HUES6 (cell line): ENCODE results near the gene SMCP.

Source experiments
- H3K27ac ChIP-seq: 2 replicates; pipeline ENCODE4 v1.7.0; 2013; ENCODE audit warnings: low read depth, mild to moderate bottlenecking, low read length, inconsistent platforms
- H3K27me3 ChIP-seq: 2 replicates; pipeline ENCODE4 v1.6.1; 2013; ENCODE audit warnings: low read length; ENCODE audit not compliant: control insufficient read depth, insufficient read depth
- H3K36me3 ChIP-seq: 2 replicates; pipeline ENCODE4 v1.6.1; 2013; ENCODE audit warnings: low read length; ENCODE audit not compliant: control insufficient read depth, insufficient read depth
- H3K4me1 ChIP-seq: 2 replicates; pipeline ENCODE4 v1.6.1; 2013; ENCODE audit warnings: low read length; ENCODE audit not compliant: control insufficient read depth, insufficient read depth
- H3K4me3 ChIP-seq: 2 replicates; pipeline ENCODE4 v1.5.1; 2013; ENCODE audit warnings: low read depth, low read length
- H3K9ac ChIP-seq: one replicate; pipeline ENCODE4 v1.6.1; 2013; ENCODE audit warnings: mild to moderate bottlenecking, low read length
- H3K9me3 ChIP-seq: 2 replicates; pipeline ENCODE4 v1.6.1; 2013; ENCODE audit warnings: low read depth, low read length; ENCODE audit not compliant: control insufficient read depth, insufficient read depth

SMCP gene

DNA sequence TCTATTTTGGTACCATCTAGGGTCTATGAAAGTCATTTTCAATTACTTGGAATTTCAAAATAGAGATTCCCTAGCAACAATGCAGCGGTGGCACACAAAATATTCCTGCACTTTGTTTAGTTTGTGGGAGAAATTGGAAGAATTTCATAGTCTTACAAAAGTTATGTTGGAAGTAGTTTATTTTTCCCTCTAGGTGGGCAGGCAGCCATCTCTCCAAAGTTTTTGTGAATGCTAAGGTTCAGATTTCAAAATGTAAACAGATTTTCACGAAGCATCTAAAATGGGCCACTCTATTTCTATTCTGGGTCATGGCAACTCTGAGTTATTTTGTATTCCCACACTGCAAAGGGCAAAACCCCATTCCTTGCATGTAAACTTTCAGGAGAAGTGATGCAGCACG is 8.0 kb downstream of the SMCP start:
- no peaks in the 10 kb centered on the region; the same call in 1 of the 2 replicates for H3K27me3 ChIP-seq
- no peak overlapping the region for H3K4me3 ChIP-seq
- H3K4me1 ChIP-seq = no peaks in the 10 kb centered on the region
- peaks cover 9% of the 10 kb centered on the region; the same call in 1 of the 2 replicates for H3K9me3 ChIP-seq
- no peak overlapping the region for H3K9ac ChIP-seq
- H3K36me3 ChIP-seq = no peaks in the 10 kb centered on the region
- H3K27ac ChIP-seq = no peak overlapping the region

- no peak overlapping the region for H3K27ac ChIP-seq
- no peaks in the 10 kb centered on the region for H3K36me3 ChIP-seq
- H3K9me3 ChIP-seq = peaks cover 9% of the 10 kb centered on the region; the same call in 1 of the 2 replicates
These were observed 8.8 kb downstream of the SMCP start for GRCh38 chr1:152886758-152887409.

GRCh38 chr1:152888126-152888525 is 10.0 kb downstream of the SMCP start:
- Histone ChIP-seq H3K4me1 (no peaks in the 10 kb centered on the region), H3K36me3 (no peaks in the 10 kb centered on the region), H3K9ac (no peak overlapping the region), H3K27me3 (no peaks in the 10 kb centered on the region; the same call in 1 of the 2 replicates), H3K4me3 (no peak overlapping the region), H3K27ac (no peak overlapping the region), H3K9me3 (peaks cover 9% of the 10 kb centered on the region; the same call in 1 of the 2 replicates)

More at GRCh38 chr1:152886758-152887409, 8.8 kb downstream of the SMCP start:
- Histone ChIP-seq H3K27me3 (no peaks in the 10 kb centered on the region; the same call in 1 of the 2 replicates), H3K4me1 (no peaks in the 10 kb centered on the region), H3K4me3 (no peak overlapping the region), H3K9ac (no peak overlapping the region)

- H3K36me3 ChIP-seq = no peaks in the 10 kb centered on the region
- H3K9ac ChIP-seq = no peak overlapping the region
- H3K27me3 ChIP-seq = peaks cover 2% of the 10 kb centered on the region
- H3K4me3 ChIP-seq = no peak overlapping the region
- no peak overlapping the region for H3K27ac ChIP-seq
- H3K4me1 ChIP-seq = no peaks in the 10 kb centered on the region
- peaks cover 6% of the 10 kb centered on the region; the same call in 1 of the 2 replicates for H3K9me3 ChIP-seq
These were observed 20.9 kb downstream of the SMCP start for GRCh38 chr1:152899027-152899426.

- peaks cover 2% of the 10 kb centered on the region for H3K27me3 ChIP-seq
- H3K4me3 ChIP-seq = no peak overlapping the region
- H3K9me3 ChIP-seq = peaks cover 6% of the 10 kb centered on the region; the same call in 1 of the 2 replicates
- no peaks in the 10 kb centered on the region for H3K4me1 ChIP-seq
- H3K9ac ChIP-seq = no peak overlapping the region
- H3K36me3 ChIP-seq = no peaks in the 10 kb centered on the region
- no peak overlapping the region for H3K27ac ChIP-seq
These were observed 21.8 kb downstream of the SMCP start for GRCh38 chr1:152899883-152900282.

GRCh38 chr1:152901631-152902030 is 23.5 kb downstream of the SMCP start:
- Histone ChIP-seq H3K9ac (no peak overlapping the region), H3K27ac (no peak overlapping the region), H3K4me1 (no peaks in the 10 kb centered on the region), H3K4me3 (no peak overlapping the region), H3K27me3 (peaks cover 5% of the 10 kb centered on the region), H3K36me3 (no peaks in the 10 kb centered on the region), H3K9me3 (peaks cover 8% of the 10 kb centered on the region; the same call in 1 of the 2 replicates)

GRCh38 chr1:152902636-152903035 is 24.5 kb downstream of the SMCP start:
- H3K9ac ChIP-seq = no peak overlapping the region

DNA sequence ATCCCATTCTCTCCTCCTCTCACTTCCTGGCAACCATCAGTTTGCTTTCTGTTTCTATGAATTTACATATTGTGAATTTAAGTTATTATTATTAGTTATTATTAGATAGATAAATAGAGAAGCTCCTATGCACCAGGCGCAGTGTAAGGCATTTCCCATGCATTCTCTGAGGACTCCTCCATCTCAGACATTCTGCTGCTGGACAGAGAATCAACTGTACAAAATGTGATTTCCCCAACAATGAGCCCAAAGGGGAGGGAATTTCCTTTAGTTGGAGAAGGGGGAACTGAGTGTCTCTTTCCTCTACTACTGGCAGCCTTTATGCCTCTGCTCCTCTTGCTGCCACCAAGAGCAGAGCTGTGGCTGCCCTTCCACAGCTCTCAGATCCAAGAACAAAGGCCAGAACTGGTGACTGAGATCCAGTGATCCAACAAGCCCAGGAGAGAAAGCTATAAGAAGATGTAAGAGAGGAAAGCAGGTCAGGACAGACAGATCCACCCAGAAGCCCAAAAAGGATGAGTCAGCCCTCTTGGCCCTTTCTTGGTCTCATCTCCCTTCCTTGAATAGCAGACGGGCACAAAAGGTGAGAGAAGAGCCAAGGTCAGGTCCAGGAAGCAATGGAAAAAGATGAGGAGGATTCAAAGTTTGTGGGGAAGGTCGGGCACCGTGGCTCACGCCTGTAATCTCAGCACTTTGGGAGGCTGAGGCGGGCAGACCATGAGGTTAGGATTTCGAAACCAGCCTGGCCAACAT is 26.7 kb downstream of the SMCP start:
- no peak overlapping the region for H3K9ac ChIP-seq
- no peak overlapping the region for H3K27ac ChIP-seq

More at GRCh38 chr1:152902636-152903035, 24.5 kb downstream of the SMCP start:
- Histone ChIP-seq H3K4me3 (no peak overlapping the region), H3K27me3 (peaks cover 5% of the 10 kb centered on the region), H3K9me3 (peaks cover 8% of the 10 kb centered on the region; the same call in 1 of the 2 replicates), H3K27ac (no peak overlapping the region), H3K36me3 (no peaks in the 10 kb centered on the region), H3K4me1 (no peaks in the 10 kb centered on the region)

GRCh38 chr1:152906023-152906565 is 28.0 kb downstream of the SMCP start:
- peaks cover 22% of the 10 kb centered on the region; the same call in 1 of the 2 replicates for H3K27me3 ChIP-seq

More for the DNA sequence above, 26.7 kb downstream of the SMCP start:
- no peak overlapping the region for H3K4me3 ChIP-seq
- H3K27me3 ChIP-seq = peaks cover 14% of the 10 kb centered on the region; the same call in 1 of the 2 replicates
- peaks cover 15% of the 10 kb centered on the region; the same call in 1 of the 2 replicates for H3K9me3 ChIP-seq
- no peaks in the 10 kb centered on the region for H3K36me3 ChIP-seq
- no peaks in the 10 kb centered on the region for H3K4me1 ChIP-seq

DNA sequence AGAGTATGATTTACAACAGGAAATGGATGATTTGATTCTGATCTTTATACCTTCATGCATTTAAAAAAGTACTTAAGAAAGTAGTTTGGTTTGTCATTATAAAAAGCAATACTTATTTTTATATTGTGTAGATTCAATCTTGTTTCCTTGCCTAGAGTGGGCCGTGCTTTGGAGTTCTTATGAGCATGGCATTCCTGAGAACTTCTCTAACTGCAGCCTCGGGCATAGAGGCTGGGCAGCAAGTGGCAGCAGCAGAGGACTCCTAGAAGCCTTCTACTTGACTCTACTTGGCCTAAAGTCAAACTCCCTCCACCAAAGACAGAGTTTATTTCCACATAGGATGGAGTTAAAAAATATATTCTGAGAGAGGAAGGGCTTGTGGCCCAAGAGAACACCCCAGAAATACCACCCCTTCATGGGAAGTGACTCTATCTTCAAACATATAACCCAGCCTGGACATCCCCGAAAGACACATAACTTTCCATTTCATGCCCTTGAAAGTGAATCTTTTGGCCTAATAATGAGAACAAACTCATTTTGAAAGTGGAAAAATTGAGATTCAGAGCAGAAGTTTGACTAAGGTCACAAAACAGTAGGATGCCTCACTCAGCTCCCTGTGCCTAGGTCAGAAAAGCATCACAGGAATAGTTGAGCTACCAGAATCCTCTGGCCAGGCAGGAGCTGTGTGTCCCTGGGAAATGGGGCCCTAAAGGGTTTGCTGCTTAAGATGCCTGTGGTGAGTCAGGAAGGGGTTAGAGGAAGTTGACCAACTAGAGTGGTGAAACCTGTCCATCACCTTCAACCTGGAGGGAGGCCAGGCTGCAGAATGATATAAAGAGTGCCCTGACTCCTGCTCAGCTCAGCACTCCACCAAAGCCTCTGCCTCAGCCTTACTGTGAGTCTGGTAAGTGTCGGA is 29.8 kb downstream of the SMCP start, which contains the start of gene IVL:
Gene IVL, plus strand, starts transcription at position 861 of the 916 bp plus-strand sequence. CDS start 1,252 bp downstream, outside the sequence.
- no peaks in the 10 kb centered on the region for H3K4me1 ChIP-seq

More at GRCh38 chr1:152906023-152906565, 28.0 kb downstream of the SMCP start:
- Histone ChIP-seq H3K9ac (no peak overlapping the region), H3K4me1 (no peaks in the 10 kb centered on the region), H3K27ac (no peak overlapping the region), H3K36me3 (no peaks in the 10 kb centered on the region), H3K9me3 (peaks cover 25% of the 10 kb centered on the region; the same call in 1 of the 2 replicates), H3K4me3 (no peak overlapping the region)

More for the DNA sequence above, 29.8 kb downstream of the SMCP start, which contains the start of gene IVL:
- Histone ChIP-seq H3K9me3 (peaks cover 23% of the 10 kb centered on the region; the same call in 1 of the 2 replicates), H3K36me3 (no peaks in the 10 kb centered on the region), H3K27me3 (peaks cover 37% of the 10 kb centered on the region; the same call in 1 of the 2 replicates), H3K27ac (no peak within 1 kb of the TSS), H3K4me3 (no peak within 1 kb of the TSS), H3K9ac (no peak within 1 kb of the TSS)
